GM19238 (cell line): Measurements from ENCODE around the gene MALT1.
"Not testable (repeated sequence)": the region's sequence is repeated elsewhere in the genome, so short reads cannot be mapped to it uniquely, and the experiment has no call there.

Source experiments
- DNase-seq: peaks from one replicate; pipeline ENCODE4 v3.0.0; 2011; ENCODE audit warnings: low spot score; ENCODE audit not compliant: insufficient read length

The MALT1 gene

GRCh38 chr18:58671111-58671631 lies at the start of gene MALT1:
MALT1 (plus strand) TSS chr18:58671465; CDS start chr18:58671644, 179 bp downstream.
- DNase-seq, result peak; percentile 87

- no peak for DNase-seq
Measured at GRCh38 chr18:58624011-58624410, 47.3 kb upstream of the MALT1 start.

- no peak for DNase-seq
Measured at GRCh38 chr18:58625839-58626238, 45.4 kb upstream of the MALT1 start.

- DNase-seq, result no peak
Measured at GRCh38 chr18:58630071-58630470, 41.2 kb upstream of the MALT1 start.

DNA sequence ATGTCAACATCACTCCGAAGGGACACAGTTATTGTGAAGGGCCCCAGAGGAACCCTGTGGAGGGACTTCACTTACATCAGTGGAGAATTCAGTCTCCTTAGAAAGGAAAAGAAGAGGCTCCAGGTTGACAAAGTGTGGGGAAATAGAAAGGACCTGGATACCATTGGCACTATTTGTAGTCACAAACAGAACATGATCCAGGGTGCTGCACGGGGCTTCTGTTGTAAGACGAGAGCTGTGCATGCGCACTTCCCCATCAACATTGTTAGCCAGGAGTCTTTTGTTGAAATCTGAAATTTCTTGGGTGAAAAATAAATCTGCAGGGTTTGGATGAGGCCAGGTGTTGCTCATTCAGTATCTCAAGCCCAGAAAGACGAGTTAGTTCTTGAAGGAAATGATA lies 40.0 kb upstream of the MALT1 start:
- no peak for DNase-seq

DNA sequence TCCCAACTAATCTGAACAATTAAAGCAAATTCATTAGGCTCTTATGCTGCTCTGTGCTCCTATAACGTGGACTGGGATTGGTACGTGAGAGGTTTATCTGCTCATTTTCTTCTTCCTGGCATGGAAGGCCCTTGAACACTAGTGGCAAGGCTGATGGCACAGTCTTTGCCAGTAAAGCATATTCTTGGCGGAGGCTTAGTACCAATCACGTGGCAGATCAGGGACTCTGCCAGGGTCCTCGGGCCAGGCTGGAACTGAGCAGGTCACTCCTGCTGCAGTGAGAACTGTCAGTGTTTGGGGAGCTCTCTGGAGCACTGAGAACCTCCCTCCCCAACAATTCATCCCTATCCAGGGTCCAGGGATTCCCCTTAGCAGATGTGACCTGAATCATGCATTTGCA lies 38.7 kb upstream of the MALT1 start:
- DNase-seq, result no peak

DNA sequence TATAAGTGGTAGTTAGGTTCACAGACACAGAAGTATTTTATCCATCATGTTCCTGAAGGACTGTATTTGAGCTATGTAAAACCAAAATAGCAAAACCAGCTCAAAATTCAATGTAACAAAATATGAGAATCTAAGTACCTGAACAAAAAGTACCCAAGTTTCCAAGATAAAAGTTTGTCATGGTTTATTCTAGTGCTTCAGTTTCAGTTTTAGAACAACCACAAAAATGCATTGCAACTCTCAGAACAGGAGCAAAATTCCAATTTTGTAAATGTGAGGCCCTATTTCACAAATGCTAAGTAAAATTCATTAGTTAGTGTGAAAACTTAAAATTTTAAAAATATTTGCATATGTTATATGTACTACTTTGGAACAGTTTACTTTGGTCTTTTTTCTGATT lies 37.4 kb upstream of the MALT1 start:
- DNase-seq, result no peak

- DNase-seq, result no peak
Measured at GRCh38 chr18:58635891-58636290, 35.4 kb upstream of the MALT1 start.

GRCh38 chr18:58637197-58637596 lies 34.1 kb upstream of the MALT1 start:
- no peak for DNase-seq

GRCh38 chr18:58637946-58638345 lies 33.3 kb upstream of the MALT1 start:
- no peak for DNase-seq

DNA sequence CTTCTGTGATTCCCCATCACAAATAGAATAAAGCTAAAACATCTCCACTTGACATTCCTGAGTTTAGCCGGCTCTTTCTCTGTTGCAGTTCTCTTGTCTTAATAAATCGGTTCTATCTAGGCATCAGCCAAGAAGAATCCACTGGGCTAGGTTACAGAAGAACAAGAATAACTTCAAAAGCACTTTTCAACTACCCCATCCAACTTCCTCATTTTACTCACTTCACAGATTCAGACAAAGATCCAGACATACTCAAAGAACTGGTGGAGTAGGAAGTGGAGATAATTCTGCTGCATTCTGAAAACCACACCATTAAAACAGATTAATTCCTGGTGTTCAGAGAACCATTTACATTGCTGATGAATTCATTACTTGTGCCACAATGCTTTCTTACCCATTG lies 32.8 kb upstream of the MALT1 start:
- peak; percentile 11 for DNase-seq

DNA sequence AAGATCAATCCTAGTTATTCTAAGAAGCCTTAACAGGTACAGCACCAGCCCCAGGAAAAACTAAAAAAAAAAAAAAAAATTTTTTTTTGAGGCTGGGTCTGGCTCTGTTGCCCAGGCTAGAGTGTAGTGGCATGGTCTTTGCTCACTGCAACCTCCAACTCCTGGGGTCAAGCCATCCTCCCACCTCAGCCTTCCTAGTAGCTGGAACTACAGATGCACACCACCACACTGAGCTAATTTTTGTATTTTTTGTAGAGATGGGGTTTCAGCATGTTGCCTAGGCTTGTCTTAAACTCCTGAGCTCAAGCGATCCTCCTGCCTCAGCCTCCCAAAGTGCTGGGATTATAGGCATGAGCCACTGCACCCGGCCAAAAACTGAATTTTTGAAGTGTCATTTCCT lies 32.0 kb upstream of the MALT1 start:
- DNase-seq, result no peak

- DNase-seq, result no peak
Measured at GRCh38 chr18:58639751-58640427, 31.4 kb upstream of the MALT1 start.

DNA sequence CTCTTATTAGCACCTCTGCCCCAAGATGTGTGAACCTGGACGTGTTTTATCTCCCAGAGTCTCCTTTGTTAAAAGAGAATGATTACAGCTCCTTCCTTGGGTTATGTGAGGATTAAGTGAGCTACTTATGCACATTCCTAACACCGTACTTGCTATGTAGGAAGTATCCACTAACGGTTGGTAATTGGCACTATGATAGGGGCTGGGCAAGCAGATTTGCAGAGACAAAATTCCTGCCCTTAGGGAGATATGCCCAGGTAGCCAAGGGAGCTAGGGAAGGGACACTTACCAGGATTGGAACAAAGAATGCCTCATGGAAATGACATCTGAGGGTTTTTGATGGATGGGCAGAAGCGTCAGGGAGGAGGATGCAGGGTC lies 30.8 kb upstream of the MALT1 start:
- DNase-seq, result no peak

DNA sequence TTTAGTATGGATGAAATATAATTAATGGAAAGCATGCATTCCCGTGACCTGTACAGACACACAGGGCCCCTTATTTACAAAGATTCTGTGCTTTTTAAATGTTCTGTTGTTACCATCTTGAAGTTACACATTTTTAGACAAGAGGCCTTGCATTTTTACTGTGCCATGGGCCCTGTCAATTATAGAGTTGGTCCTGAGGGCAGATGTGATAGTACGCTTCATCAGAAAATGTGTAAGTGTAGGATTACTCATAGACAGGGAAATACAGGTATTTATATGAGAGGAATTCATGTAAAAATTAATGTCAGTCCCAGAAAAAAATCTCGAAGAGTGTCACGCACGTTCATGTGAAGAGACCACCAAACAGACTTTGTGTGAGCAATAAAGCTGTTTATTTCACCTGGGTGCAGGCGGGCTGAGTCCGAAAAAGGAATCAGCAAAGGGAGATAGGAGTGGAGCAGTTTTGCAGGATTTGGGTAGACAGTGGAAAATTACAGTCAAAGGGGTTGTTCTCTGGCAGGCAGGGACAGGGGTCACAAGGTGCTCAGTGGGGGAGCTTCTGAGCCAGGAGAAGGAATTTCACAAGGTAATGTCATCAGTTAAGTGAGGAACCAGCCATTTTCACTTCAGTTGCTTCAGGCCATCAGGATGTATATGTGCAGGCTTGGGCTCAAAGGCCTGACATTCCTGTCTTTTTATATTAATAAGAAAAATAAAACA lies 30.2 kb upstream of the MALT1 start:
- no peak for DNase-seq

GRCh38 chr18:58643557-58643956 lies 27.7 kb upstream of the MALT1 start:
- not testable (repeated sequence) for DNase-seq

- no peak for DNase-seq
Measured at GRCh38 chr18:58645398-58645797, 25.9 kb upstream of the MALT1 start.

GRCh38 chr18:58646334-58646862 lies 24.9 kb upstream of the MALT1 start:
- no peak for DNase-seq

DNA sequence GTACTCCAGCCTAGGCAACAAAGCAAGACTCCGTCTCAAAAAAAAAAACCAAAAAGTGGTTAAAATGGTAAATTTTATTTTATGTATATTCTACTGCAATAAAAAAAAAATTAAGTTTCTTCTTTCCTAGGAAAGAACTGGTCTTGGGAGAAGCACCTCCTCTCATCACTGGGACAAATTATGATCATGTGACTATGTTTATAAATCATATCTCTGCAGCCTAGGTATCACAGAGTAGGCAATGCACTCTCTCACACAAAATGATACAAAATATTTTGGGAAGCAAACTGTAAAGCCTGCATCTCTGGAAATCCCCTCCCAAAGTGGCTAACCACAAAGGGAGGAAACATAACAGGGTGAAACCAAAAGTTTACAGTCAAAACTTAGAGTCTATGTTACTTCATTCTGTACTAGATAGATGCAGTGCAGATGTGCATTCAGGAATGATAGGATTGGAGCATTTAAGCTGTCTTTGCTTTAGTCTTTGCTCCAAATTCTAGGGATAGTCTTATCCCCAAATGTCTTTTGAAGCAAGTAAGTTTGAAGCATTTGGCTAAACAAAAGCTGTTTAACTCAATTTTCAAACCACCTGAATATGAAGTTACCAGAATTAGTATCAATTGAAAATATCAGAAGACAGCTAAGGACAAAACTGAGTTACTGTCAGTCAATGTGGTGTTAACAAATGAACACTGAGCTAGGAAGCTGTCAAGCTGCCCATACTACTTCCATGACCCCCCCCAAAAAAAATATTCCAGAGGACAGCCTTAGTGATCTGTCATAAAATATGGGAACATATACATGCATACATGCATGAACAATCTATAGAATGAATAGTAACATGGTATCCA lies 21.1 kb upstream of the MALT1 start:
- no peak for DNase-seq

DNA sequence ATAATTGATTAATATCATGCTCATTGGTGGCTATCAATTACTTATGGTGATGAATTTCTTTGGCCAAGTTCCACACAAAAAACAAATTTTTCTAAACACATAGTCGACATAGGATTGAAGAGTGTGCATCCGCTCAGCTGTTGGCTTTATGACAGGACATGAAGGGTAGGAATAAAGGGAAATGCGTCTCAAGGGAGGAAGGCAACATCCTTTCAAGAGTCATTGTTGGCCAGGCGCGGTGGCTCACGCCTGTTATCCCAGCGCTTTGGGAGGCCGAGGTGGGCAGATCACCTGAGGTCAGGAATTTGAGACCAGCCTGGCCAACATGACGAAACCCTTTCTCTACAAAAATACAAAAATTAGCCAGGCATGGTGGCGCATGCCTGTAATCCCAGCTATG lies 20.4 kb upstream of the MALT1 start:
- DNase-seq, result not testable (repeated sequence)

DNA sequence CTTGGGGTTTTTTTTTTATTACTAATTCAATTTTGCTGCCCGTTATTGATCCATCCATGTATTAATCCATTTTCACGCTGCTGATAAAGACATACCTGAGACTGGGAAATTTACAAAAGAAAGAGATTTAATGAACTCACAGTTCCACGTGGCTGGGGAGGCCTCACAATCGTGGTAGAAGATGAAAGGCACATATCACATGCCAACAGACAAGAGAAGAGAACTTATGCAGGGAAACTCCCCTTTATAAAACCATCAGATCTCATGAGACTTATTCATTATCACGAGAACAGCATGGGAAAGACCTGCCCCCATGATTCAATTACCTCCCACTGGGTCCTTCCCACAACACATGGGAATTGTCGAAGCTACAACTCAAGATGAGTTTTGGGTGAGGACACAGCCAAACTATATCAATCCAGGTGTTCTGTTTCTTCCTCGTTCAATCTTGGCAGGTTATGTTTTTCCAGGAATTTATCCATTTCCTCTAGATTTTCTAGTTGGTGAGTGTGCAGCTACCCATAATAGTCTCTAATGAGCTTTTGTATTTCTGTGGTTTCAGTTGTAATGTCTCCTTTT lies 18.0 kb upstream of the MALT1 start:
- DNase-seq, result not testable (repeated sequence)
